Neuronal stem cell (in vitro differentiated cells): Measurements from ENCODE around the gene CHRNB4.

Experiments used
- DNase-seq: peaks from one replicate; pipeline ENCODE4 v3.0.0-alpha.2; 2013; ENCODE audit warnings: low spot score
- H2AFZ ChIP-seq: one replicate; pipeline ENCODE4 v1.6.1; 2013; ENCODE audit warnings: mild to moderate bottlenecking, low read length, inconsistent platforms
- H2AK5ac ChIP-seq: 2 replicates; pipeline ENCODE4 v1.6.1; 2013; ENCODE audit warnings: low read depth, mild to moderate bottlenecking, inconsistent platforms, low read length, moderate library complexity, mixed read lengths
- H2BK120ac ChIP-seq: 2 replicates; pipeline ENCODE4 v1.6.1; 2013; ENCODE audit warnings: low read depth, mild to moderate bottlenecking, inconsistent platforms, low read length, moderate library complexity, mixed read lengths
- H2BK12ac ChIP-seq: one replicate; pipeline ENCODE4 v1.6.1; 2013; ENCODE audit warnings: low read length, inconsistent platforms
- H2BK15ac ChIP-seq: 2 replicates; pipeline ENCODE4 v1.6.1; 2013; ENCODE audit warnings: mild to moderate bottlenecking, low read length, inconsistent platforms, mixed read lengths
- H2BK5ac ChIP-seq: one replicate; pipeline ENCODE4 v1.6.1; 2013; ENCODE audit warnings: inconsistent platforms, mild to moderate bottlenecking, low read length, moderate library complexity
- H3K14ac ChIP-seq: one replicate; pipeline ENCODE4 v1.6.1; 2013; ENCODE audit warnings: low read length, inconsistent platforms
- H3K18ac ChIP-seq: 2 replicates; pipeline ENCODE4 v1.6.1; 2013; ENCODE audit warnings: low read length, inconsistent platforms
- H3K23ac ChIP-seq: 2 replicates; pipeline ENCODE4 v1.6.1; 2013; ENCODE audit warnings: low read depth, mild to moderate bottlenecking, mixed read lengths, low read length, inconsistent platforms; ENCODE audit not compliant: poor library complexity
- H3K27ac ChIP-seq: replicated peaks from 3 replicates; pipeline ENCODE4 v1.5.1; 2013; ENCODE audit warnings: low read length, inconsistent platforms
- H3K27me3 ChIP-seq, 3 experiments: 2 replicates each; pipeline ENCODE4 v1.6.1; 2013; ENCODE audit warnings: low read length in 3 of 3, mild to moderate bottlenecking in 2 of 3, inconsistent platforms in 1 of 3, low read depth in 1 of 3, mixed read lengths in 1 of 3, moderate library complexity in 1 of 3; ENCODE audit not compliant: control insufficient read depth in 3 of 3, insufficient read depth in 3 of 3
- H3K36me3 ChIP-seq, 2 donors: replicated peaks in 1 of 2; 2 replicates each; pipeline ENCODE4 v1.6.1; 2013; ENCODE audit warnings: low read length in 2 of 2; ENCODE audit not compliant: control insufficient read depth in 2 of 2, insufficient read depth in 2 of 2
- H3K4ac ChIP-seq: 2 replicates; pipeline ENCODE4 v1.6.1; 2013; ENCODE audit warnings: inconsistent platforms, mild to moderate bottlenecking, low read length, moderate library complexity
- H3K4me1 ChIP-seq, 2 donors: 1 replicate in 1 of 2; 2 replicates in 1 of 2; pipeline ENCODE4 v1.6.1; 2013; ENCODE audit warnings: low read length in 2 of 2, low read depth in 1 of 2; ENCODE audit not compliant: control insufficient read depth in 2 of 2, insufficient read depth in 1 of 2
- H3K4me2 ChIP-seq: one replicate; pipeline ENCODE4 v1.6.1; 2013; ENCODE audit warnings: mild to moderate bottlenecking, low read length, inconsistent platforms; ENCODE audit not compliant: insufficient read depth, poor library complexity, severe bottlenecking
- H3K4me3 ChIP-seq, 2 donors: 2 replicates each; pipeline ENCODE4 v1.5.1; 2013; ENCODE audit warnings: low read length in 2 of 2, mild to moderate bottlenecking in 2 of 2, inconsistent platforms in 1 of 2, moderate library complexity in 1 of 2
- H3K79me1 ChIP-seq: one replicate; pipeline ENCODE4 v1.6.1; 2013; ENCODE audit warnings: low read depth, mild to moderate bottlenecking, inconsistent platforms, low read length, moderate library complexity
- H3K9ac ChIP-seq: one replicate; pipeline ENCODE4 v1.6.1; 2013; ENCODE audit warnings: mild to moderate bottlenecking, low read depth, low read length, inconsistent platforms; ENCODE audit not compliant: poor library complexity
- H3K9me3 ChIP-seq, 2 donors: replicated peaks in 1 of 2; 2 replicates each; pipeline versions ENCODE3 to v1.6.1; 2013; ENCODE audit warnings: low read length in 2 of 2, mild to moderate bottlenecking in 2 of 2, inconsistent platforms in 1 of 2, low read depth in 1 of 2, mixed read lengths in 1 of 2, moderate library complexity in 1 of 2; ENCODE audit not compliant: control insufficient read depth in 2 of 2, insufficient read depth in 1 of 2
- H4K8ac ChIP-seq: one replicate; pipeline ENCODE4 v1.6.1; 2013; ENCODE audit warnings: low read depth, mild to moderate bottlenecking, inconsistent platforms, low read length, moderate library complexity
- H4K91ac ChIP-seq: one replicate; pipeline ENCODE4 v1.6.1; 2013; ENCODE audit warnings: low read length, low read depth, mild to moderate bottlenecking, inconsistent platforms; ENCODE audit not compliant: poor library complexity
- WGBS, 2 donors: extraction: QIAGEN DNeasy Blood & Tissue Kit; methylation state at CpG; one replicate each; pipeline ENCODE4 v1.1.7; 2013; ENCODE audit warnings: missing lambda C conversion rate in 2 of 2, mixed read lengths in 1 of 2; ENCODE audit not compliant: insufficient read length in 2 of 2, insufficient replicate concordance in 1 of 2; ENCODE audit errors: extremely low coverage in 2 of 2; 5-methylcytosine and 5-hydroxymethylcytosine counted together

CHRNB4 gene

DNA sequence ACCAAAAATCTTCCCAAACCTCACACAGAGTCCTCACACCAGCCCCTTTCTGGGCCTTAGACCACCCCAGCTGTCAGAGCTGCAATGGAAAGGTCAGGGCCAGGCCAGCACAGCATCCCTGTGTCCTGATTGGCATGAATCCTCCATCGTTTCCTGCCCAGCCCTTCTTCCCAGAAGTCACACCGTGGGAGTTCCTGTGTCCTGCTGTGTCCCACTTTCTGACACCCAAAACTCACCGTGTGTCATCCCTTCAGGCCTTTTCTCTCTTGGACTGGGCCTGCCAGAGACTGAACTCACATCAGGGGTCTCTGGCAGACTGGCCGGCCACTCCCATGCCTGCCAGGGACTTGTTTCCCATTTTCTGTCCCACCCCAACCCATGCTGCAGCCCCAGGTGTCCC is 32.5 kb upstream of the CHRNB4 start:
- H3K27me3 ChIP-seq, result no peaks in the 10 kb centered on the region
- H3K4me3 ChIP-seq, result no peak overlapping the region
- no peak overlapping the region for H3K9ac ChIP-seq
- H3K27ac ChIP-seq, result no peak overlapping the region
- H2BK15ac ChIP-seq, result no peak overlapping the region
- H3K4me2 ChIP-seq, result no peak overlapping the region
- no peak overlapping the region for H3K4ac ChIP-seq
- H3K23ac ChIP-seq, result no peak overlapping the region
- no CpG with 5 or more reads among the region's 4 CpGs for WGBS, 2 donors
- peaks cover 8 to 13% of the 10 kb centered on the region in 2 donors for H3K4me1 ChIP-seq
- no peaks in the 10 kb centered on the region for H3K9me3 ChIP-seq
- peak overlapping the region; percentile 20 for H2AK5ac ChIP-seq
- H4K91ac ChIP-seq, result no peak overlapping the region
- H3K79me1 ChIP-seq, result no peaks in the 10 kb centered on the region
- DNase-seq, result no peak
- no peaks in the 10 kb centered on the region for H3K36me3 ChIP-seq
- H2BK12ac ChIP-seq, result peak overlapping the region; percentile 94
- H4K8ac ChIP-seq, result peak overlapping the region; percentile 25
- H2AFZ ChIP-seq, result peak overlapping the region; percentile 84
- no peak overlapping the region for H2BK5ac ChIP-seq
- H3K14ac ChIP-seq, result no peak overlapping the region
- H3K18ac ChIP-seq, result peak overlapping the region; percentile 12
- H2BK120ac ChIP-seq, result no peak overlapping the region

DNA sequence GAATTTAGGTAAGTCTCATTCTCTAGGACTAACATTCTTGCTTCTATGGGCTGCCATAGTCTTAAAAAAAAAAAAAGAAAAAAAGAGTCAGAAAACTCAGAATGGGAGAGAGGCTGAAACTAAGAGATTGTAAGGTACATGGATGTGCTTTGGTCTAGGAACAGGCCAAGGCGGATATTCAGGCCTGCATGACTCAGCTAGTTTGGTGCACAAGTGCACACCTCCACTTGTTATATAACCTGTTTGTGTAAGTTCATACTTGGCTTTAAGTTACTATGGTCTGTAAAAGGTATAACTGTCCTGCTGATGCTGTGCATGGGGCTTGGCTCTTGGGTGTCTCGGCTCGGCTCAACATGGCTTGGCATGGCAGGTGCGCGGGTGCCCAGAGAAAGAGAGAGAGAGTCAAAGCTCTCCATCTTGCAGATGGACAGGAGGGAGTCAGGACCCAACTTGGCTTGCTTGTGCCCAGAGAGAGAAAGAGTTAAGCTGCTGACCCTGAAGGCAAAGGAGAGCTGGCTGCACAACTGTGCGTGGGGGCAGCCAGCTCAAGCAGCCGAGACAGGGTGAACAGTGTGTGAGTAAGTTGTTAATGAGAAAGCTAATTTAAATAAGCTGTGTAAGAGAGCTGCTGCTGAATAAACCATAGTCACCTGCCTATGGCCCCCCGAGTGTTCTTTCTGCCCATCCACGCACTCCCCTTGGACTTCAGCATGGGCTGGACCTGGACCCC is 31.4 kb upstream of the CHRNB4 start:
- Histone ChIP-seq H3K4ac (no peak overlapping the region), H3K9me3 (no peaks in the 10 kb centered on the region), H3K27me3 (peaks cover 0 to 3% (median 0%) of the 10 kb centered on the region in 3 experiments), H2BK15ac (no peak overlapping the region), H3K4me2 (no peak overlapping the region), H2AK5ac (no peak overlapping the region), H3K79me1 (no peaks in the 10 kb centered on the region), H3K27ac (no peak overlapping the region), H3K9ac (no peak overlapping the region), H3K4me3 (no peak overlapping the region), H2BK120ac (no peak overlapping the region), H3K14ac (no peak overlapping the region), H4K91ac (no peak overlapping the region), H2BK5ac (no peak overlapping the region), H2AFZ (peak overlapping the region; percentile 84), H3K23ac (no peak overlapping the region), H2BK12ac (no peak overlapping the region), H3K36me3 (no peaks in the 10 kb centered on the region), H4K8ac (no peak overlapping the region), H3K18ac (no peak overlapping the region), H3K4me1 (peaks cover 8 to 13% of the 10 kb centered on the region in 2 donors)
- no CpG with 5 or more reads among the region's 9 CpGs for WGBS, 2 donors
- no peak for DNase-seq

- DNase-seq, result no peak
Measured at GRCh38 chr15:78671626-78672211, 30.7 kb upstream of the CHRNB4 start.

DNA sequence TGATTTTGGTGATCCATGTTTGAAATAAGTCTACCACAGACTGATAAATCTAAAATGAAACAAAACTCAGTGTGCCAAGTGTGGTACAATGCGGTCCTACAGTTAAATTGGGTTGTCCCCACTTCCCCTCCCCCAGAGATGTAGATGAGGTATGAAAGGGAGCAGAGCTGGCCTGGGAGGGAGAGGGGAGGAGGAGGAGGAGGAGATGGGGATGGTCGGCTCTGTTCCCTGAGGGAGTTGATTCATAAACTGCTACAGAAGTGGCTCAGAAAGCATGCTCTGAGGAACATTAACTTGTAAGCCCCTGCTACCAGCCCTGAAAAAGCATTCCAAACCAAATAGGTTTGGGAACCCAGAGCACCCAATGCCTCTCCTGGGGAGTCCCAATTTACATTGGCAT is 28.0 kb upstream of the CHRNB4 start:
- no peak overlapping the region for H2BK120ac ChIP-seq
- no peak overlapping the region for H3K23ac ChIP-seq
- H4K8ac ChIP-seq, result no peak overlapping the region
- H3K27ac ChIP-seq, result no peak overlapping the region
- H4K91ac ChIP-seq, result no peak overlapping the region
- no peak overlapping the region for H3K18ac ChIP-seq
- H2AK5ac ChIP-seq, result no peak overlapping the region
- H3K9ac ChIP-seq, result no peak overlapping the region
- H3K4me2 ChIP-seq, result no peak overlapping the region
- no peak overlapping the region for H2AFZ ChIP-seq
- H3K14ac ChIP-seq, result no peak overlapping the region
- H3K79me1 ChIP-seq, result no peaks in the 10 kb centered on the region
- no peak overlapping the region for H2BK15ac ChIP-seq
- H3K4ac ChIP-seq, result no peak overlapping the region
- no peaks in the 10 kb centered on the region for H3K9me3 ChIP-seq
- no peaks in the 10 kb centered on the region for H3K36me3 ChIP-seq
- H2BK5ac ChIP-seq, result no peak overlapping the region
- no CpG with 5 or more reads among the region's 2 CpGs for WGBS, 2 donors
- DNase-seq, result no peak
- peaks cover 0 to 8% (median 0%) of the 10 kb centered on the region in 3 experiments for H3K27me3 ChIP-seq
- no peak overlapping the region for H3K4me3 ChIP-seq
- H3K4me1 ChIP-seq, result peaks cover 8 to 13% of the 10 kb centered on the region in 2 donors
- no peak overlapping the region for H2BK12ac ChIP-seq

More at GRCh38 chr15:78671626-78672211, 30.7 kb upstream of the CHRNB4 start:
- Histone ChIP-seq H3K9ac (no peak overlapping the region), H3K79me1 (no peaks in the 10 kb centered on the region), H2BK15ac (no peak overlapping the region), H3K9me3 (no peaks in the 10 kb centered on the region), H2AK5ac (no peak overlapping the region), H3K4me3 (no peak overlapping the region), H3K23ac (no peak overlapping the region), H2AFZ (peak overlapping the region; percentile 56), H4K8ac (no peak overlapping the region), H3K27me3 (peaks cover 0 to 4% (median 0%) of the 10 kb centered on the region in 3 experiments), H3K36me3 (no peaks in the 10 kb centered on the region), H2BK120ac (no peak overlapping the region), H3K4ac (no peak overlapping the region), H3K14ac (no peak overlapping the region), H3K4me1 (peaks cover 8 to 13% of the 10 kb centered on the region in 2 donors), H2BK12ac (no peak overlapping the region), H2BK5ac (no peak overlapping the region), H4K91ac (no peak overlapping the region), H3K27ac (no peak overlapping the region), H3K18ac (no peak overlapping the region), H3K4me2 (no peak overlapping the region)
- WGBS, 2 donors, result no CpG with 5 or more reads among the region's 6 CpGs
